GF-D8 (cell line): ENCODE data around the gene DPY19L1.
"Not testable (repeated sequence)": the region's sequence is repeated elsewhere in the genome, so short reads cannot be mapped to it uniquely, and the experiment has no call there.

Experiments
- DNase-seq: peaks from one replicate; lab custom pipeline; 2025; lab: John Stamatoyannopoulos, UW

The DPY19L1 gene

GRCh38 chr7:34988442-34989125, 48.7 kb downstream of the DPY19L1 start:
- DNase-seq: not testable (repeated sequence)

GRCh38 chr7:34985155-34985554, 52.1 kb downstream of the DPY19L1 start:
- not testable (repeated sequence) for DNase-seq

- not testable (repeated sequence) for DNase-seq
These were observed 53.1 kb downstream of the DPY19L1 start for GRCh38 chr7:34984140-34984539.

GRCh38 chr7:34982371-34983019, 54.8 kb downstream of the DPY19L1 start:
- no peak for DNase-seq

GRCh38 chr7:34979124-34979523, 58.2 kb downstream of the DPY19L1 start:
- DNase-seq: not testable (repeated sequence)

- DNase-seq: no peak
These were observed 63.9 kb downstream of the DPY19L1 start for GRCh38 chr7:34973400-34973760.

GRCh38 chr7:34972739-34973399, 64.4 kb downstream of the DPY19L1 start:
- DNase-seq: not testable (repeated sequence)

- DNase-seq: not testable (repeated sequence)
These were observed 69.5 kb downstream of the DPY19L1 start for GRCh38 chr7:34967818-34968217.

- not testable (repeated sequence) for DNase-seq
These were observed 70.8 kb downstream of the DPY19L1 start for GRCh38 chr7:34966504-34966903.

GRCh38 chr7:34958021-34958420, 79.3 kb downstream of the DPY19L1 start:
- DNase-seq: no peak

- no peak for DNase-seq
These were observed 84.5 kb downstream of the DPY19L1 start for GRCh38 chr7:34952822-34953221.

GRCh38 chr7:34949361-34949760, 87.9 kb downstream of the DPY19L1 start:
- no peak for DNase-seq

GRCh38 chr7:34947427-34947826, 89.9 kb downstream of the DPY19L1 start:
- DNase-seq: not testable (repeated sequence)

- DNase-seq: no peak
These were observed 90.8 kb downstream of the DPY19L1 start for GRCh38 chr7:34946486-34946885.

GRCh38 chr7:34945894-34946477, 91.3 kb downstream of the DPY19L1 start:
- DNase-seq: not testable (repeated sequence)

- no peak for DNase-seq
These were observed 98.1 kb downstream of the DPY19L1 start for GRCh38 chr7:34939175-34939574.

GRCh38 chr7:34935735-34936165, 101.5 kb downstream of the DPY19L1 start:
- not testable (repeated sequence) for DNase-seq

- no peak for DNase-seq
These were observed 105.5 kb downstream of the DPY19L1 start for GRCh38 chr7:34931739-34932138.

GRCh38 chr7:34929783-34930182, 107.5 kb downstream of the DPY19L1 start:
- DNase-seq: not testable (repeated sequence)

- no peak for DNase-seq
These were observed 108.7 kb downstream of the DPY19L1 start for GRCh38 chr7:34928560-34928959.

- no peak for DNase-seq
These were observed 109.2 kb downstream of the DPY19L1 start for GRCh38 chr7:34928052-34928451.

GRCh38 chr7:34920470-34920869, 116.8 kb downstream of the DPY19L1 start:
- DNase-seq: not testable (repeated sequence)

- DNase-seq: not testable (repeated sequence)
These were observed 118.2 kb downstream of the DPY19L1 start for GRCh38 chr7:34919038-34919437.
